HepG2 (cell line): ENCODE data around the gene SLC2A11. TPM values are rescaled to one million over a fixed set of nuclear protein-coding genes. Genes with fewer than 3 reads are reported as not detected.
A peak's percentile ranks its signal among the peaks of the same experiment; 100 is the strongest.

Source experiments
- BRCA1 ChIP-seq: sonication (generic); formaldehyde crosslinking; IDR thresholded peaks from 2 replicates; pipeline ENCODE4 v1.4.0; 2020; ENCODE audit warnings: missing genetic modification reagents
- GABPB1 ChIP-seq: IDR thresholded peaks from 2 replicates; pipeline ENCODE4 v1.6.1; 2016; ENCODE audit warnings: mild to moderate bottlenecking, missing genetic modification reagents, moderate library complexity, missing compliant biosample characterization
- HES4 ChIP-seq: sonication (generic); formaldehyde crosslinking; IDR thresholded peaks from 2 replicates; pipeline ENCODE4 v1.9.0; 2021; ENCODE audit warnings: mild to moderate bottlenecking, missing genetic modification reagents, borderline replicate concordance
- ISX ChIP-seq: sonication (generic); formaldehyde crosslinking; conservative IDR thresholded peaks from 2 replicates; pipeline ENCODE4 v1.5.0; 2020; ENCODE audit warnings: missing genetic modification reagents
- NFATC3 ChIP-seq: sonication (generic); formaldehyde crosslinking; IDR thresholded peaks from 2 replicates; pipeline ENCODE4 v1.5.1; 2020; ENCODE audit warnings: mild to moderate bottlenecking, missing genetic modification reagents
- NFYC ChIP-seq: IDR thresholded peaks from 2 replicates; pipeline ENCODE4 v1.6.1; 2016; ENCODE audit warnings: missing genetic modification reagents, missing compliant biosample characterization
- NR2F6 ChIP-seq, 2 experiments: IDR thresholded peaks; 2 replicates each; pipeline ENCODE4 v1.6.1; 2016; ENCODE audit warnings: antibody characterized with exemption in 1 of 2, mild to moderate bottlenecking in 1 of 2
- PHF5A ChIP-seq: IDR thresholded peaks from one replicate; pipeline ENCODE4 v1.6.1; 2018; ENCODE audit warnings: low read depth, missing genetic modification reagents; ENCODE audit not compliant: unreplicated experiment
- RAD51 ChIP-seq: fragments of 450-650 bp; IDR thresholded peaks from 2 replicates; pipeline ENCODE4 v1.6.1; 2016; ENCODE audit warnings: borderline replicate concordance
- RBFOX2 ChIP-seq: fragments of 200-400 bp; formaldehyde crosslinking; IDR thresholded peaks from 2 replicates; pipeline ENCODE4 v1.6.1; 2017; ENCODE audit warnings: low read depth, mild to moderate bottlenecking, low read length
- RORA ChIP-seq: sonication (generic); formaldehyde crosslinking; IDR thresholded peaks from 2 replicates; pipeline ENCODE4 v1.5.0; 2020; ENCODE audit warnings: mild to moderate bottlenecking, missing genetic modification reagents, moderate library complexity
- U2AF1 ChIP-seq: fragments of 200-400 bp; formaldehyde crosslinking; optimal IDR thresholded peaks from 2 replicates; pipeline ENCODE3; 2017; ENCODE audit warnings: mild to moderate bottlenecking, low read depth, low read length
- ZFP36L2 ChIP-seq: sonication (generic); formaldehyde crosslinking; IDR thresholded peaks from 2 replicates; pipeline ENCODE4 v1.4.0; 2020; ENCODE audit warnings: missing genetic modification reagents
- ZFX ChIP-seq: sonication (generic); formaldehyde crosslinking; IDR thresholded peaks from 2 replicates; pipeline ENCODE4 v1.4.0; 2020; ENCODE audit warnings: mild to moderate bottlenecking, low read depth, missing genetic modification reagents, moderate library complexity
- ZNF24 ChIP-seq: fragments of 450-650 bp; IDR thresholded peaks from 2 replicates; pipeline ENCODE4 v1.6.1; 2017; ENCODE audit warnings: antibody characterized with exemption, mild to moderate bottlenecking
- ZNF256 ChIP-seq: sonication (generic); formaldehyde crosslinking; conservative IDR thresholded peaks from 2 replicates; pipeline ENCODE4 v1.4.0; 2020; ENCODE audit warnings: missing genetic modification reagents
- ZNF431 ChIP-seq: sonication (generic); formaldehyde crosslinking; IDR thresholded peaks from 2 replicates; pipeline ENCODE4 v1.9.0; 2022; ENCODE audit warnings: missing genetic modification reagents, low read depth, mild to moderate bottlenecking, borderline replicate concordance
- polyA plus RNA-seq, 8 experiments: library from polyadenylated mRNA; depleted of rRNA in 3 of 8; stranded (reverse) in 7 of 8; unstranded in 1 of 8; fragments of >200 nt; fragmentation: Illumina TruSeq in 4 of 8; extraction: Trizol in 4 of 8; gene quantifications; 2 replicates each; pipeline versions ENCODE4 v1.2.1 to v1.2.3, GENCODE V29; 2011 to 2016; ENCODE audit warnings: low read depth in 4 of 8, missing spikeins in 1 of 8, mixed read lengths in 1 of 8; ENCODE audit not compliant: insufficient read depth in 1 of 8
- total RNA-seq, 5 experiments: library from RNA; depleted of rRNA; stranded (reverse); fragments of >200 nt; fragmentation: Illumina TruSeq; extraction: Trizol; gene quantifications; 2 replicates each; pipeline ENCODE4 v1.2.3, GENCODE V29; 2016; ENCODE audit warnings: low read depth in 1 of 5
- TF ChIP-seq, protein P1 (sequence below): sonication (generic); formaldehyde crosslinking; IDR thresholded peaks from 2 replicates; pipeline ENCODE4 v1.8.1; 2023; ENCODE audit warnings: mild to moderate bottlenecking, missing genetic modification reagents
- TF ChIP-seq, protein P2 (sequence below): sonication (generic); formaldehyde crosslinking; IDR thresholded peaks from 2 replicates; pipeline ENCODE4 v1.8.0; 2022; ENCODE audit warnings: missing genetic modification reagents, low read depth, mild to moderate bottlenecking, borderline replicate concordance
- TF ChIP-seq, protein P3 (sequence below): IDR thresholded peaks from 2 replicates; pipeline ENCODE4 v1.6.1; 2016
- TF ChIP-seq, protein P4 (sequence below): sonication (generic); formaldehyde crosslinking; IDR thresholded peaks from 2 replicates; pipeline ENCODE4 v1.5.1; 2020; ENCODE audit warnings: missing genetic modification reagents, mild to moderate bottlenecking, borderline replicate concordance
- TF ChIP-seq, protein P5 (sequence below): sonication (generic); formaldehyde crosslinking; IDR thresholded peaks from 2 replicates; pipeline ENCODE4 v1.8.1; 2022; ENCODE audit warnings: mild to moderate bottlenecking, missing genetic modification reagents
- TF ChIP-seq, protein P6 (sequence below): sonication (generic); formaldehyde crosslinking; IDR thresholded peaks from 2 replicates; pipeline ENCODE4 v1.8.0; 2022; ENCODE audit warnings: mild to moderate bottlenecking, missing genetic modification reagents, moderate library complexity

SLC2A11 gene
- total and polyA plus RNA-seq, 2 of the 13 experiments (the other 11 are each of a cell fraction or from before 2014, with no cell fraction given): 15.2 to 15.4 TPM

DNA sequence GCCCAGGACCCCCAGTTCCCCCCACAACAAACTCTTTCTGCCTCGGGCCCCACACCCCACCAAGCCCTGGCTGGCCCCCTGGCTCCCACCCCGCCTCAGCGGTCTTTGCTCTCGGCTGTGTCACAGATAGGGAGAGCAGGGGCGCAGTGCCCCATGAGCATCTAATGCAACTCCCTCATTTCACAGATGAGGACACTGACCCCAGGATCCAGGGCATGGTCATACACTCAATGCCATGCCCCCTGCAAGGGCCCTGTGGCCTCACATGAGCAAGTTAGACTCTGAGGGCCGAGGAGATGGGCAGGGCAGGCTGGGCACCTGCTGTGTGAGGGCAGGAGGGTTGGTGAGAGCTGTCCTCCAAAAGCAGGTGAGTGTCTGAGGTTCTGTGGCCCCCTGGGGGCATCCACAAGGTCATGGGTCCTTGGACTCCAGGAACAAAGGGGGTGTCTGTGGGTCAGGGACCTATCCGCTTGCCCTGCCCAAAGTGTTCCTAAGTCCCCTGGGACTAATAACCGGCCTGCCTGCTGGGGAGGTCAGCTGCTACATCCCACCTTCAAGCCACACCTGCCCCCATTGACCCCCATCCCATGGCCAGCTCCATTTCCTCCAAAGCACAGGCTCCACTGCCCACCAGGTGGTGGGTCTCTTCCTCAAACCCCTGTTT lies 39.0 kb downstream of the SLC2A11 start (continued):
- TF ChIP-seq, protein P1, sequence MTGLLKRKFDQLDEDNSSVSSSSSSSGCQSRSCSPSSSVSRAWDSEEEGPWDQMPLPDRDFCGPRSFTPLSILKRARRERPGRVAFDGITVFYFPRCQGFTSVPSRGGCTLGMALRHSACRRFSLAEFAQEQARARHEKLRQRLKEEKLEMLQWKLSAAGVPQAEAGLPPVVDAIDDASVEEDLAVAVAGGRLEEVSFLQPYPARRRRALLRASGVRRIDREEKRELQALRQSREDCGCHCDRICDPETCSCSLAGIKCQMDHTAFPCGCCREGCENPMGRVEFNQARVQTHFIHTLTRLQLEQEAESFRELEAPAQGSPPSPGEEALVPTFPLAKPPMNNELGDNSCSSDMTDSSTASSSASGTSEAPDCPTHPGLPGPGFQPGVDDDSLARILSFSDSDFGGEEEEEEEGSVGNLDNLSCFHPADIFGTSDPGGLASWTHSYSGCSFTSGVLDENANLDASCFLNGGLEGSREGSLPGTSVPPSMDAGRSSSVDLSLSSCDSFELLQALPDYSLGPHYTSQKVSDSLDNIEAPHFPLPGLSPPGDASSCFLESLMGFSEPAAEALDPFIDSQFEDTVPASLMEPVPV (CRISPR knock-in tag): no peak
- TF ChIP-seq, protein P2, sequence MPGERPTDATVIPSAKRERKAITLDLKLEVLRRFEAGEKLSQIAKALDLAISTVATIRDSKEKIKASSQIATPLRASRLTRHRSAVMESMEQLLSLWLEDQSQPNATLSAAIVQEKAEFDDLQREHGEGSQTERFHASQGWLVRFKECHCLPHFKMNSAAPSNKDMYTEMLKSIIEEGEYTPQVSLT (CRISPR knock-in tag): no peak
- no peak for TF ChIP-seq ZNF431 (CRISPR knock-in tag)
- no peak for TF ChIP-seq NFYC
- TF ChIP-seq RAD51: no peak
- no peak for TF ChIP-seq ZFX (CRISPR knock-in tag)
- peak; percentile 69 for TF ChIP-seq RBFOX2
- TF ChIP-seq, protein P3, sequence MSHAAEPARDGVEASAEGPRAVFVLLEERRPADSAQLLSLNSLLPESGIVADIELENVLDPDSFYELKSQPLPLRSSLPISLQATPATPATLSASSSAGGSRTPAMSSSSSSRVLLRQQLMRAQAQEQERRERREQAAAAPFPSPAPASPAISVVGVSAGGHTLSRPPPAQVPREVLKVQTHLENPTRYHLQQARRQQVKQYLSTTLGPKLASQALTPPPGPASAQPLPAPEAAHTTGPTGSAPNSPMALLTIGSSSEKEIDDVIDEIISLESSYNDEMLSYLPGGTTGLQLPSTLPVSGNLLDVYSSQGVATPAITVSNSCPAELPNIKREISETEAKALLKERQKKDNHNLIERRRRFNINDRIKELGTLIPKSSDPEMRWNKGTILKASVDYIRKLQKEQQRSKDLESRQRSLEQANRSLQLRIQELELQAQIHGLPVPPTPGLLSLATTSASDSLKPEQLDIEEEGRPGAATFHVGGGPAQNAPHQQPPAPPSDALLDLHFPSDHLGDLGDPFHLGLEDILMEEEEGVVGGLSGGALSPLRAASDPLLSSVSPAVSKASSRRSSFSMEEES (CRISPR knock-in tag): no peak
- no peak for TF ChIP-seq ZNF256 (CRISPR knock-in tag)
- TF ChIP-seq BRCA1 (CRISPR knock-in tag): no peak
- peak; percentile 15; the same call in 1 of the 2 replicates for TF ChIP-seq NR2F6 (IDR thresholded peaks at IDR 0.05)
- TF ChIP-seq NR2F6 (CRISPR knock-in tag; IDR thresholded peaks at IDR 0.05): no peak
- TF ChIP-seq, protein P4, sequence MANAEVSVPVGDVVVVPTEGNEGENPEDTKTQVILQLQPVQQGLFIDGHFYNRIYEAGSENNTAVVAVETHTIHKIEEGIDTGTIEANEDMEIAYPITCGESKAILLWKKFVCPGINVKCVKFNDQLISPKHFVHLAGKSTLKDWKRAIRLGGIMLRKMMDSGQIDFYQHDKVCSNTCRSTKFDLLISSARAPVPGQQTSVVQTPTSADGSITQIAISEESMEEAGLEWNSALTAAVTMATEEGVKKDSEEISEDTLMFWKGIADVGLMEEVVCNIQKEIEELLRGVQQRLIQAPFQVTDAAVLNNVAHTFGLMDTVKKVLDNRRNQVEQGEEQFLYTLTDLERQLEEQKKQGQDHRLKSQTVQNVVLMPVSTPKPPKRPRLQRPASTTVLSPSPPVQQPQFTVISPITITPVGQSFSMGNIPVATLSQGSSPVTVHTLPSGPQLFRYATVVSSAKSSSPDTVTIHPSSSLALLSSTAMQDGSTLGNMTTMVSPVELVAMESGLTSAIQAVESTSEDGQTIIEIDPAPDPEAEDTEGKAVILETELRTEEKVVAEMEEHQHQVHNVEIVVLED (CRISPR knock-in tag): no peak
- TF ChIP-seq, protein P5, sequence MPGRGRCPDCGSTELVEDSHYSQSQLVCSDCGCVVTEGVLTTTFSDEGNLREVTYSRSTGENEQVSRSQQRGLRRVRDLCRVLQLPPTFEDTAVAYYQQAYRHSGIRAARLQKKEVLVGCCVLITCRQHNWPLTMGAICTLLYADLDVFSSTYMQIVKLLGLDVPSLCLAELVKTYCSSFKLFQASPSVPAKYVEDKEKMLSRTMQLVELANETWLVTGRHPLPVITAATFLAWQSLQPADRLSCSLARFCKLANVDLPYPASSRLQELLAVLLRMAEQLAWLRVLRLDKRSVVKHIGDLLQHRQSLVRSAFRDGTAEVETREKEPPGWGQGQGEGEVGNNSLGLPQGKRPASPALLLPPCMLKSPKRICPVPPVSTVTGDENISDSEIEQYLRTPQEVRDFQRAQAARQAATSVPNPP: no peak
- TF ChIP-seq RORA (CRISPR knock-in tag): no peak
- no peak for TF ChIP-seq U2AF1
- TF ChIP-seq ZFP36L2 (CRISPR knock-in tag): no peak
- TF ChIP-seq GABPB1 (CRISPR knock-in tag): peak; percentile 5; the same call in 1 of the 2 replicates
- TF ChIP-seq ISX (CRISPR knock-in tag): no peak
- TF ChIP-seq, protein P6, sequence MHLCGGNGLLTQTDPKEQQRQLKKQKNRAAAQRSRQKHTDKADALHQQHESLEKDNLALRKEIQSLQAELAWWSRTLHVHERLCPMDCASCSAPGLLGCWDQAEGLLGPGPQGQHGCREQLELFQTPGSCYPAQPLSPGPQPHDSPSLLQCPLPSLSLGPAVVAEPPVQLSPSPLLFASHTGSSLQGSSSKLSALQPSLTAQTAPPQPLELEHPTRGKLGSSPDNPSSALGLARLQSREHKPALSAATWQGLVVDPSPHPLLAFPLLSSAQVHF (CRISPR knock-in tag): no peak
- no peak for TF ChIP-seq HES4
- no peak for TF ChIP-seq NFATC3
- TF ChIP-seq PHF5A (CRISPR knock-in tag): no peak
- no peak for TF ChIP-seq ZNF24
